GM18873 (cell line): Measurements from ENCODE around the gene CAB39.
"Not testable (repeated sequence)": the region's sequence is repeated elsewhere in the genome, so short reads cannot be mapped to it uniquely, and the experiment has no call there.

Experiments
- ATAC-seq: cut with Tn5 transposase; IDR thresholded peaks from one replicate; pipeline ENCODE4 v1.9.1; 2021; ENCODE audit warnings: mild to moderate bottlenecking, moderate library complexity, moderate number of reproducible peaks; ENCODE audit not compliant: unreplicated experiment, low FRiP score

CAB39 gene

DNA sequence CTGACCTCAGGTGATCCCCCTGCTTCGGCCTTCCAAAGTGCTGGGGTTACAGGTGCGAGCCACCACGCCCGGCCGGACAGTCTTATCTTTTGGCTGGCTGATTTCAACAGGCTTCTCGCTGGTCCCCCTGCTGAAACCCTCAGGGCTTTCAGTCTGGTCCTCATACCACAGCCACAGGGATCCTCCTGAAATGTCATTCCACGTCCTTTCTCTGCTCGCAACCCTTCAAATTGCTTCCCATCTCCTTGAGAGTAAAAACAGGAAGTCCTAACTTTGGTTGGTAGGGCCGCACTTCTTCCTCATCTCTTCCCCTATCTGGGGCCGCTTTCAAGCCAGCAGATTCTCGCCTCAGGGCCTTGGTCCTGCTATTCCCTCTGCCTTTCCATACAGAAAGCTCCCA is 1.4 kb upstream of the CAB39 start:
- ATAC-seq = no peak

DNA sequence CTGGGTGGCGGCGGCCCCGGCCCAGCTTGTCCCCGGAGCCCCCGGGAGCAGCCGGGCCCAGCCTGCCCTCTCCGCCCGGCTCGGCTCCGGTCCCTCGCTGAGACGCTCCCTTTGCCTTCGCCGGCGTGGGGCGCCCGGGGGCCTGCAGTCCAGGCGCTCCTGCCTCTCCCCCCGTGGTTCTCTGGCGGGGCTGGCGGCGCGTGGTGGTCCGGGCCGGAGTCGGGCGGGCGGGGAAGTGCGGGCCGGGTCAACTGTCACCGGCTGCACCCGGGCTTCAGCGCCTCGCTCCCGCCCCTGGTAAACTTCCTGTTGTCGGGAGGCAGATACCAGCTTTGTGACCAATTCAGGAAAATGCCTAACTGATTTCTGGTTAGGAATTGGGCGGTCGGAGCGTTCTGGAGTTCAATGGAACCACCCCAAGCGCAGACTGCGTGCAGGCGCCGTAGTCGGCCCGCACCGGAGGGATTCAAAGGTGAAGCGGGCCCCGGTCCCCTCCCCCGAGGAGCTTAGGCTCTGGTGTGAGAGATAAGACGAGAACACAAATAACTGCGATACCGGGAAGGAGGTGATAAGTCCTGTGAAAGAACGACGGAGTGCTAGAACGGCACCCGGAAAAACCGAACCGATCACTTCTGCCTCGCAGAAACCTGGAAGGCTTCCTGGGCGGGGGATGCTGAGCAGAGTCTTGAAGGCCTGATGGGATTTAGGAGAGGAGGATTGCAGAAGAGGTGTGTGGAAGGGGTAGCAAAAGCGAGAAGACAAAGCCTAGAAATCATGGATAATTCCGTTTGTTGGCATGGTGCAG is 891 bp downstream of the CAB39 start:
- ATAC-seq = peak; percentile 1

DNA sequence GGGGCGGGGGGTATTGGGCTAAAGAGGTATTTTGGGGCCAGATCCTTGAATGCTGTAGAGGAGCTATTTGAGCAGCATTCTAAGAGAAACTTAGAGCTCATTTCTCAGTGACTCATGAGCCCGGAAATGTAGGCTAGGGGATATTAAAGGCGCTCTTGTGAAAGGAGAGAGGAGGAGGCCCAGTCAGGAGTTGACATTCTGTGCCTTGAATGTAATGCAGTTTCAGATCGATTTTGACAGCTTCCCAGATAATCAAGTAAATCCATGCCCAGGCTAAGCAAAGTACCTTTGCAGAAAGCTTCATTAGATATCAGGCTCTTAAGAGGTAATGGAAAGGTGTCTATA is 1.5 kb downstream of the CAB39 start:
- no peak for ATAC-seq

DNA sequence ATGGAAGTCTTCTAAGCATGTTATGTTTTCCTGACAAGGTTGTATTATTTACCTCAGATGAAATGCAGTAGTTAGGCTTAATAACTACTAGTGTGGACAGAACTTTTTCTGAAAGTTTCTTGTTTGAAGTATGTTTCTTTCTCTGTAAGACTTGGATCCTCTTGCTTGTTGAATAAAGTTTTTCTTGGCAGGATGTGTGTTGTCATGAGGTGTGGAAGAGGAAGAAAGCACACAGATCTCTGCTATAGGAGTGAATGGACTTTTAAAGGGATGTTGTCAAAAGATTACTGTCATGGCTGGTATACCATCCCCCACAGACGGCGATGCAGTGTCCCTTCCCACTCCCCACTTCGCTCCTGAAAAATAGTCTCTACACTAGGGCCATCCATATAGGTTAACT is 2.6 kb downstream of the CAB39 start:
- ATAC-seq = no peak

DNA sequence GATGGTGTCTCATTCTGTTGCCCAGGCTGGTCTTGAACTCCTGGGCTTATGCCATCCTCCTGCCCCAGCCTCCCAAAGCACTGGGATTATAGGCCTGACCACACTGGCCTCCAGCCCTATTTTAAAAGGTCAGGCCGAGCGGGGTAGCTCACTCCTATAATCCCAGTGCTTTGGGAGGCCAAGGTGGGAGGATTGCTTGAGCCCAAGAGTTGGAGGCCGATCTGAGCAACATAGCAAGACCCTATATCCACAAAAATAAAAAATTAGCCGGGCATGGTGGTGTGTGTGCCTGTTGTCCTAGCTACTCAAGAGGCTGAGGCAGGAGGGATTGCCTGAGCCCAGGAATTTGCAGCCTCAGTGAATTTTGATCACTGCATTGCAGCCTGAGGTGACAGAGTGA is 3.9 kb downstream of the CAB39 start:
- ATAC-seq = no peak

DNA sequence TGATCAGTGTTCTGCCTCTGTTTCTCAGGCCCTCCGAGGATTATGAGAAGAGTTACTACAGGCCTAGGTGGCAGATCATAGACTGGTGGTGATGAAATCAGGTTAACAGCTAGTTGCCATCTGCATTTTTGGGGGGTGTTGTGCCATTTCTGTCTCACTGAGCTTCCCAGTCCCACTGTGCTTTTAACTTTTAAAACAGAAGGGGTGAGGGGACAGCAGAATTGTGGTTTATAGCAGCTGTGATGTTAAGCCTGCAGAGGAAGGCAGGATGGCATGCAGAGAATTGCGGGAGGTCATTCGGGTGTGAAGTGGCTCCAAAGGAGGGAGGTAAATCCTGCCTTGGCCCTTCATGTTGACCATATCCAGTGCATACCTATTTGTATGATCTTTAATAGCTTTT is 5.0 kb downstream of the CAB39 start:
- ATAC-seq = no peak

DNA sequence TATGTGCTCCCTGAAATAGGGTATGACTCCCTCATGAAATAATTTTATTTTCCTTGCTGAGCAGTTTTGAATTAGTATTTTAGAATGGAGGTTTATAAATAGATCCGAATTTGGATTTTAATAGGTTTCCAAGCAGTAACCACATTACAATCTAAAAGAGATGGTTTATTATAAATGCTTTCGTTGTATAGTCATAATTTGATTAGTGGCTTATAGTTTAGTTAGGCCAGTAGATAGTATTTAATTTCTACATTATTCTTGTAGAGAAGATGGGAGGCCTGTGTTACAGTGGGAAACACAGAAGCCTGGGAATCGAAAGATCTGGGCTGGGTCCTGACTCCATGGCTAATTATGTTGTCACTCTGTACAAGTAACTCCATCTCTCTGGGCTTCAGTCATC is 6.7 kb downstream of the CAB39 start:
- ATAC-seq = no peak

DNA sequence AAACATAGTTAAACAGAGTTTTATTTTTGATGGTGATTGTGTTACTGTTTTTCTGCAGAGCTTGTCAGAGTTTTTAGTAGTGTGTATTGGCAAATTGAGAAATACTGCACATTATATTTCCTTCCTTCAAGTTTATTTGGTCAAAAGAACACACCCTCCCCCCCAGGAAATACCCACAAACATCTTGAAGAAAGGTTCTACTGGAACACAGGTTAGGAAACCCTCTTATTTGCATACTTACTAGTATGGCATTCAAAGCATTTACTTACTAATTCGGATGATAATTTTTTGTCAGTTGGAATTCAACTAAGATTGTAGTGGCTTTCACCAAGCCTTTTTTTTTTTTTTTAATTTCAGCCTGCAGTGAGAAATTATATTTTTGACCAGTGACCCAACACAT is 9.1 kb downstream of the CAB39 start:
- no peak for ATAC-seq

DNA sequence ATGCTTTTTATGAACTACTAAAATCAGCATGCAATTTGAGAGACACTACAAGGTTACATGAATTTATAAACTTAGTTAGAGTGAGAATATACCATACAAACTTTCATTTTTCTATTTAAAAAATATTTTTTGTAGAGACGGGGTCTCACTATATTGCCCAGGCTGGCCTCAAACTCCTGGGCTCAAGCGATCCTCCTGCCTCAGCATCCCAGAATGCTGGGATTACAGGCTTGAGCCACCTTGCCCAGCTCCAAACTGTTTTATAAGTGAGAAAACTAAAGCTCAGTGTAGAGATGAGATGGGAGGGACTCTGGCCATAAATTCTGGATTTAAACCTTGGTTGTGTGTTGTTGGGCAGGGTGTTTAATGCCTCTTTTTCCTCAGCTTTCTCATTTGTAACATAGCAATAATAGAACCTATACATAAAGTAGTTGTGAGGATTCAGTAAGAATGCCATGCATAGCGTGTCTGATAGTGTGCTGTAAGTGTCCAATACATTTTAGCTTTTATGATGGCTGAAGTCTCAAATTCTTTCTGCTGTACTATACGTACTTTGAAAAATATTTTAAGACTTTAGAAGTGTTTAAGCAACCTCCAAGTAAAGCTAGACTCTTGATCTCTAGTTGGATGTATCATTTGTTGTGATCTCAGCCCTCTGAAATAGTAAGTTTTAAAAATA is 9.7 kb downstream of the CAB39 start:
- no peak for ATAC-seq

DNA sequence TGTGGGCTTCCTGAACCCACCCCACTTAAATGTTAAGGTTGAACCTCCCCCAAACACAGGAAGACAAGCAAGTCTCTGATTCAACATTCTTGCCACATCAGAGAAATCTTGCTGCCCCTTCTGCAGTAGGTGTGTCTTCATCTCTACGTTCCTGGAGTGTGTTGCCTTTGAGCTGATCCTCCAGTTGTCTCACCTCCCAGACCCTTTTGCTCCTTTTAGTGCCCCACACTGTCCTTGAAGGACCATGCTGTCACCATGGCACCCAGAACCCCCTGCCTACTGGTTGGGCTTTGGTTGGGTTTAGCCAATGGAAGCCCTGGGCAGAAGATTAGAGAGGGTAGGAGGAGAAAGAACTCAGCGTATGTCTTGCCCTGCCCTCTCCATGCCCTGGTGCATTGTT is 10.7 kb downstream of the CAB39 start:
- ATAC-seq = no peak

DNA sequence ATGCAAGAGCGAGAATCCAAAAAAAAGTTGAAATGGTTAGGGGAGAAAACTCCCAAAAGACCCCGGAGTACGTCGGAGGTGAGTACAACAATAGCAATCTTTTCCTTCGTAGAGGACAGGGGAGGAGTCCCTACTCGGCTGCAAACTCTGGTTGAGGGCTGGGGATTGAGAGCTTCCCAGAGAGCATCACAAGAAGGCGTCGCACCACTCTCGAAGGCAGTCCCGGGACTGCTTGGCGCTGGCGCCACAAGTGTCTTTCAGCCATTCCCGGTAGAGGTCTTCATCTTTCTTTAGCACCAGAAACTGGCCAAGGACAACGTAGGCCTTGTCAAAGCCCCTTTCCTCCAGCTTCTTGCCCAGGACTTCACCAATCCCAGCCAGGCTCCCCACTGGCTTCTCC is 12.3 kb downstream of the CAB39 start:
- ATAC-seq = not testable (repeated sequence)

DNA sequence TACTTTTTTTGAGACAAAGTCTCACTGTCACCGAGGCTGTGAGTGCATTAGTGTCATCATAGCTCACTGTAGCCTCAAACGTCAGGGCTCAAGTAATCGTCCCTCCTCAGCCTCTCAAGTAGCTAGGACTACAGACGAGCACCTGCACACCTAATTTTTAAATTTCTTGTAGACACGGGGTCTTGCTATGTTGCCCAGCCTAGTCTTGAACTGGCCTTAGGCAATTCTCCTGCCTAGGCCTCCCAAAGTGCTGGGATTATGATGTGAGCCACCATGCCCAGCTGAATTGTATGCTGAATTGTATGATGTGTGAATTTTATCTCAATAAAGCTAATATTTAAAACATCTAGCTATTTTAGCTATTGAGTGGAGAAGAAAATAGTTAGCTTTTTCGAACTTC is 18.9 kb downstream of the CAB39 start:
- no peak for ATAC-seq

DNA sequence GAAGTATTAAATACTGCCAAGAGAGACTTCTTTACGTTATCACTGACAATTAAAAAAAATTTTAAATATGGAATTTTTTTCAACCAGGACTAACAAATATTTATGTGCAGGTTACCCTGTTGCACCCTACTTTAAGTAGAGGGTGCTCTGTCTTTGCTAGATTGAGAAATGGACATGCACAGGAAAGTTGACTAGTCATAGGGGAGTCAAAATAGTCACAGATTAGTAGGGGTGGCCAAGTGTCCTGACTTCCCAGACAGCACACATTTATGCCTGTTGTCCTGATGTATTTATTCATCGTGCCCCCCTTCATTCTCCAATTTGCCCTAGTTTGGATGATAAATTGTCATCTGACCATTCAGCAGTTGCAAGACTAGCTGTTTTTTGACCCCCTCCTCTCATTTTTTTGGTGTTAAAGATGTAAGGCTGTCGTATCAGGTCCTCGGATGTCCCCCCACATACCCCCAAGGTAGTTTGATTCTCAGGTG is 20.3 kb downstream of the CAB39 start:
- ATAC-seq = no peak

DNA sequence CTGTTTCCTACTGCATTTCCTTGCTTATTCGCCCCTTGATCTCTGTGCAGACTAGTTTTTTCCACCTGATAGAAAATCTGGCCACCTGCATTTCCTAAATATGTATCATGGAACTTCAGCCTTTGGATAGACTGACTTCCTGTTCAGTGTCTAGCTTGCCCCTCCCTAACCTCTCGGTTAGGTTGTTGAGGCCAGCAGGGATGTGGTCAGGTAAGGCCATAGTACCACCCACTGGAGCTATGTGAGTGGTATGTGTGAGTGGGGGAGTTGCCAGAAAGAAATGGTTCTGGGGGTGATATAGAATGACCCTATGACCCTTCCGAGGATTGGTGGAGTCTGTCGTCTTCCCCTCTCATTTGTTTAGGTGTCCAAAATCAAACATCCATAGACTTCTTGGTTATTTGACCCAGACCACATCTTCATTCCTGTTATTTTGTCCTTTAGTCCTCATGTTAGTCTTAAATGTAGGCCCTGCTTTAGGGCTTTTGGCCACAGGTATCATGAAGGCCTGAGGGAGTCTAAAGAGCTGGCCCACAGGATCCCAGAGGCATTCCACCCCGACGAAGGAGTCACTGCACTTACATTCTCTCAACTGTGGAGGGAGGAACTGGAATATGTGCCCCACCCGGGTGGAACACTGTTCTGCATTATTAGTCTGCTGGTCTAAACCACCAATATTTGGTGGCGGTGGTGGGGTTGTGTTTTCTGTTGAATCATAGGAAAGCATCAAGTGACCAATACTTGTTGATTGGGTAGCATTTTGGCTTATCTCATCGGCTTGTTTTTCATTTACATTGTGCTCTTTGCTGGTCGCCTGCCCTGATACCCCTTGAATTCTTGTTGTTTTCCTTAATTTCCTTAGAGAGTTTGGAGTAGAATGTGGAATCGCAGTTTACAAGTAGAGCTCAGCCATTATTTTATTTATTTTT is 21.9 kb downstream of the CAB39 start:
- no peak for ATAC-seq

DNA sequence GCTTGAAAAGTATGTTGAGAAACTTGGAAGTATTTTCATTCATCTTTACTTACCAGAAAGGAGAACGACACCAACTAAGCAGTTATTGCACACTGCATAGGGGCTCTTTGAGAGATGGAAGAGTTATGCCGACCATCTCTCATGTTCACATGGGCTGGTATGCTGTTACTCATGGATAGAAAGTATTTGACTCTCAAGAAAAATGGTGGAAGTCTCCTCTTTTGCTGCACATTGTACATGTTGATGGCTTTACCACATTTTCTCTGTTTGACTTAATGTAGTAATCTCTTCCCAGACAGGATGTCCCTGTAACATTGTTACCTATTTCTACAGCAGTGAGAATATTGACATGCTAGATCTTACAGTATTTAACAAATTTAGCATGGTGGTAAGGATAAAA is 23.2 kb downstream of the CAB39 start:
- no peak for ATAC-seq

DNA sequence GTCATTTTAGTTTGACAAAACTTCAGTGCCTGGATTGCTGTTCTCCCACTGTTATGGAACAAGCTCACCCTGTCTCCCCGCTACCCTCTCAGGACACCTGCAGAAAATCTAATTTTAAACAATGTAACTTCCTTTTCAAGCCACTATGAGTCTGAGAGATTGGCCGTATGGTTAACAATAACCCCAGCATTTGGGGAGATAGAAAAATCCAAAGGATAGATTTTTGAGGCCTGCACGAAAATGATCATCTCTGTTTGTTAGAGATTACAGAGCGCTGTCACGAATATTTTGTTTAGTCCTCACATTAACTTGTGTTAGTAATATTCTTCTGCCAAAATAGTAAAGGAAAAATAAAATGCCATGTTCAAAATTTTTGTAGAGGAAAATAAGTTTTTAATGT is 24.7 kb downstream of the CAB39 start:
- ATAC-seq = no peak

DNA sequence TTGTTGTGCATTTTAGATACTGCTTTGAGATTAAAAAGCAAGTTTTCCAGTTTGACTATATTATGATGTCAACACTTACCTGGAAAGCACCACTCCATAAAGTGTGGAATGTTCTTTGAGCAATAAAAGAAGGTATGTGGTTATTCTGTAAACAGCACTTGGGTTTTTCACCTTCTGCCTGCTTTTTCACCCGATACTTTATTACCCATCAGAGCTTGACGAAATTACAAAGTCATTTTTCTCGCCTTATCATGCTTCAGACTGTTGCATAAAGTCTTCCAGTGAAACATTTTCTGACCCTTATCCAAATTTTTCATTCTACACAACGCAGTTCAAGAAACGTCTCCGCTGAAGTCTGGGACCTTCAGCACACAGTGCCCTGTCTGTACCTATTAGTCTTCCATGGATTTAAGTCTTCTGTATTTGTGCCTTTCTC is 25.2 kb downstream of the CAB39 start:
- ATAC-seq = no peak

DNA sequence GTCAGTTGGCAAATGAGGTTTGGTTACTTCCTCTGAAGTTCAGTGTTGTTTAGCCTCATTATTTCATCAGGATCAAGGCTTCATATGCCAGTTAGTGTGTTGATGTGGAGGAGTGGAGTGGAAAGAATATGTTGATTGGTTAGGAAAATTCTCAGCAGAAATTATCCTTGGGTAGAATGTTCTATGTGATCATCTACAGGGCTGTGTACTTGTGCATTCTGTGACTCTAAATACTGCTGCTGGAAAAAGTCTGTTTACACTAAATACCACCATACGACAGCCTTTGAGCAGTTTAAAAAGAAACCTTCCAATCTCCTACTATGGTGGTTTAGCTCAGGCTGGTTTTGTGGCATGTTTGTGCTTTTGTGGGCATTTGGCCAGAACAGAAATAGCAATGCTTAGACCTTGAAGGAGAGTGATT is 25.8 kb downstream of the CAB39 start:
- ATAC-seq = no peak

DNA sequence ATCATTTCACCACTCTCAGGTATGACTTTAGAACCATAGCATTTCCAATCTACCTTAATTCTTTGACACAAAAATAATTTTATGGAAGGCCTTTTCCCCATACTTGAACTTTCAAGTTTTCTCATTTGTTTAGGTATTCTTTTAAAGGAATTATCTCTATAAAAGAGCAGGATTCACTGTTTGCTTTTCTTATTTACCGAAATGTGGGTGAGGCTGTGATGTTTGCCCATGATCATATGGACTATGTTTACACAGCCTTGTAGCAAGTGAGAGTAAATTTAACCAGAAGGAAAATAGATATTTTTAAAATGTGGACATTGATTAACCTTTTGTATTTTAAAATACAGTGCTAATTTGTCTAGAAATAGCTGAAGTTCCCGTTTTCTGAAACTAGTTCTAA is 26.3 kb downstream of the CAB39 start:
- ATAC-seq = no peak

DNA sequence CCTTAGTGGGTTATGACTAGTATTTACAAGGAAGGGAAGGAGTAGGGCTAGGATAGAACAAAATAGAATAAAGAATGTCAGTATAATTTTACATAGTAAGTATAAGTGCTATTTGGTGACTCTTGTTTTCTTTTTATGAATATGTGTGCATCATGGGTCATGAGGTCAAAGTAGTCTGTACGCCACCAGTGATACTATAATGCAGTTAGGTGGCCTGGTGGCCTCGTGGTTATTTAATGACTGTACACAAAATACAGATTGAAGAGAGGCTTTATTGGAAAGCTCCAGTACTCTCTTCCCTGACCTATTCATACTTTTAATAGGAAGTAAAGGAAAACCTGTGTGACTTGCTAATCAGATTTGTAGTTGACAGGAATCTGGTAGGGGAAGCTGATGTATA is 27.3 kb downstream of the CAB39 start:
- ATAC-seq = no peak

DNA sequence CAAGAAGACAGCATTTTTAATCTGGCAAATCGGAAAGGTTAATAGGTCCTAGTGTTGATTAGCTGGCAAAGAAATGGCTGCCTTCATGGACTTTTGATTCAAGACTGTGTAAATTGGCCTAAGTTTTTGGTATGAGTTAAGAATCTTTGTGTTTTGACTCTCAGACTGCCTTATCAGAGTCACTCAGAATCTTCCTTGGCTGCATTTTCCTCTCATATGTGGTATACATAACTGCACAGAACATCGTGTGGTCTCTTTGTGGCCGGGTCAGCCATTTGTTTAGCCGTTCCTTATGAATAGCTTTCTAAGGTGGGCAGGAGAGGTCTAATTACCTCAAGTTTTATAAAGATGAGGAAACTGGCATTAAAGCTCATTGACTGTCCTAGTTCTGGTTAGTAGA is 30.1 kb downstream of the CAB39 start:
- no peak for ATAC-seq
